Stomach (tissue), 4 donors: ENCODE data around the gene VPS54.

Experiments
- CTCF ChIP-seq, 7 experiments: fragments of 450-650 bp in 4 of 7; fragments of 200-600 bp in 3 of 7; sonication (generic) in 3 of 7; IDR thresholded peaks; one replicate each; pipeline ENCODE4 v1.5.1; 2016 to 2019; ENCODE audit warnings: antibody characterized with exemption in 7 of 7, control low read depth in 2 of 7, mild to moderate bottlenecking in 1 of 7
- POLR2A ChIP-seq, 4 donors: fragments of 450-650 bp; IDR thresholded peaks; one replicate each; pipeline ENCODE4 v1.6.1; 2016; ENCODE audit warnings: antibody characterized with exemption in 4 of 4, control low read depth in 2 of 4, mild to moderate bottlenecking in 1 of 4, moderate library complexity in 1 of 4
- POLR2AphosphoS5 ChIP-seq, 3 donors: sonication (generic); formaldehyde crosslinking; IDR thresholded peaks; one replicate each; pipeline ENCODE4 v1.6.1; 2016; ENCODE audit warnings: antibody characterized with exemption in 3 of 3

- TF ChIP-seq CTCF (IDR thresholded peaks at IDR 0.05), result no peak
- no peak for TF ChIP-seq POLR2A (IDR thresholded peaks at IDR 0.05)
- no peak for TF ChIP-seq POLR2AphosphoS5 (IDR thresholded peaks at IDR 0.05)
Observed at GRCh38 chr2:63878486-63878885, 140.7 kb downstream of the VPS54 start.
